ENCODE measurements around the gene WWTR1.

- TF ChIP-seq, protein P1, sequence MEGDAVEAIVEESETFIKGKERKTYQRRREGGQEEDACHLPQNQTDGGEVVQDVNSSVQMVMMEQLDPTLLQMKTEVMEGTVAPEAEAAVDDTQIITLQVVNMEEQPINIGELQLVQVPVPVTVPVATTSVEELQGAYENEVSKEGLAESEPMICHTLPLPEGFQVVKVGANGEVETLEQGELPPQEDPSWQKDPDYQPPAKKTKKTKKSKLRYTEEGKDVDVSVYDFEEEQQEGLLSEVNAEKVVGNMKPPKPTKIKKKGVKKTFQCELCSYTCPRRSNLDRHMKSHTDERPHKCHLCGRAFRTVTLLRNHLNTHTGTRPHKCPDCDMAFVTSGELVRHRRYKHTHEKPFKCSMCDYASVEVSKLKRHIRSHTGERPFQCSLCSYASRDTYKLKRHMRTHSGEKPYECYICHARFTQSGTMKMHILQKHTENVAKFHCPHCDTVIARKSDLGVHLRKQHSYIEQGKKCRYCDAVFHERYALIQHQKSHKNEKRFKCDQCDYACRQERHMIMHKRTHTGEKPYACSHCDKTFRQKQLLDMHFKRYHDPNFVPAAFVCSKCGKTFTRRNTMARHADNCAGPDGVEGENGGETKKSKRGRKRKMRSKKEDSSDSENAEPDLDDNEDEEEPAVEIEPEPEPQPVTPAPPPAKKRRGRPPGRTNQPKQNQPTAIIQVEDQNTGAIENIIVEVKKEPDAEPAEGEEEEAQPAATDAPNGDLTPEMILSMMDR (IDR thresholded peaks at IDR 0.05): no peak
- no peak for TF ChIP-seq POLR2A (IDR thresholded peaks at IDR 0.05)
Measured at GRCh38 chr3:149472030-149472797, 185.6 kb downstream of the WWTR1 start.

Measured in uterus (tissue), 2 donors.